Activated CD8-positive, alpha-beta memory T cell treated with anti-CD3 and anti-CD28 coated beads, Interleukin-2, amount 50 U/mL, for 48 hours (primary cell): ENCODE measurements around the gene SCN8A.

Source experiments
- DNase-seq: peaks from one replicate; pipeline ENCODE4 v3.0.0-alpha.2; 2020

Gene SCN8A

GRCh38 chr12:51675071-51675803 is 84.2 kb downstream of the SCN8A start:
- no peak for DNase-seq

GRCh38 chr12:51676875-51677274 is 85.8 kb downstream of the SCN8A start:
- DNase-seq = no peak

- DNase-seq = no peak
These were observed 86.4 kb downstream of the SCN8A start for GRCh38 chr12:51677284-51677968.

- DNase-seq = no peak
These were observed 87.2 kb downstream of the SCN8A start for GRCh38 chr12:51678086-51678724.

- no peak for DNase-seq
These were observed 91.9 kb downstream of the SCN8A start for GRCh38 chr12:51682981-51683380.

- no peak for DNase-seq
These were observed 92.8 kb downstream of the SCN8A start for GRCh38 chr12:51683763-51684357.

GRCh38 chr12:51686727-51687126 is 95.7 kb downstream of the SCN8A start:
- no peak for DNase-seq

GRCh38 chr12:51687177-51687576 is 96.1 kb downstream of the SCN8A start:
- DNase-seq = no peak

GRCh38 chr12:51687614-51688013 is 96.6 kb downstream of the SCN8A start:
- no peak for DNase-seq

GRCh38 chr12:51689983-51690382 is 99.0 kb downstream of the SCN8A start:
- DNase-seq = no peak

- no peak for DNase-seq
These were observed 101.0 kb downstream of the SCN8A start for GRCh38 chr12:51692016-51692415.

- no peak for DNase-seq
These were observed 102.5 kb downstream of the SCN8A start for GRCh38 chr12:51693569-51693968.

GRCh38 chr12:51694146-51694545 is 103.1 kb downstream of the SCN8A start:
- DNase-seq = no peak

GRCh38 chr12:51695241-51696010 is 104.4 kb downstream of the SCN8A start:
- no peak for DNase-seq

GRCh38 chr12:51699219-51699618 is 108.2 kb downstream of the SCN8A start:
- DNase-seq = no peak

GRCh38 chr12:51700887-51701286 is 109.9 kb downstream of the SCN8A start:
- no peak for DNase-seq

- DNase-seq = no peak
These were observed 111.6 kb downstream of the SCN8A start for GRCh38 chr12:51702587-51702986.

GRCh38 chr12:51705450-51705849 is 114.4 kb downstream of the SCN8A start:
- no peak for DNase-seq

GRCh38 chr12:51706206-51706605 is 115.2 kb downstream of the SCN8A start:
- DNase-seq = no peak

GRCh38 chr12:51714666-51715065 is 123.6 kb downstream of the SCN8A start:
- no peak for DNase-seq

GRCh38 chr12:51717326-51717925 is 126.4 kb downstream of the SCN8A start:
- no peak for DNase-seq

- peak; percentile 82 for DNase-seq
These were observed 130.4 kb downstream of the SCN8A start for GRCh38 chr12:51721282-51721940.
